SKM-1 (cell line): ENCODE data around the gene PITPNM3.

Experiments used
- DNase-seq: peaks from one replicate; lab custom pipeline; 2025; ENCODE audit not compliant: unreplicated experiment; lab: John Stamatoyannopoulos, UW

Gene PITPNM3

GRCh38 chr17:6526362-6527152 is 29.8 kb downstream of the PITPNM3 start:
- no peak for DNase-seq

DNA sequence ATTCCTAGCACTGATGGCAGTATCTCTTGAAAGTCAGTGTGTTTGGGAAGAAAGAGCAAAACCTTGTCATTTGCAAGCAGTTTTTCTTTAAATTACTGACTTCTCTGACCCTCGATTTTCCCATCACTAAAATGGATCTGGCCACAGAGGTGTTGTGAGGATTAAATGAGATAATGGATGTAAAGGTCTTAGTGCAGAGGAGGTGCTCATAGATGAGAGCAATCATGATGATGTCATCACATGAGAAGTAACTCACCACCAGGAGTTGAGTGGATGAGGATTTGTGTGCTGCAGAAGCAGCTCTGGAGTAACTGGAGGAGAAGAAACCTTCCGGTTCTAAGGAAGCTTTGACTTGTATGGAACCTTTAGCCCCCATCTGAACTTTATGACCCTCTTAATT is 30.6 kb downstream of the PITPNM3 start:
- no peak for DNase-seq

GRCh38 chr17:6525141-6525540 is 31.2 kb downstream of the PITPNM3 start:
- no peak for DNase-seq

- no peak for DNase-seq
These were observed 31.8 kb downstream of the PITPNM3 start for GRCh38 chr17:6524520-6524919.

DNA sequence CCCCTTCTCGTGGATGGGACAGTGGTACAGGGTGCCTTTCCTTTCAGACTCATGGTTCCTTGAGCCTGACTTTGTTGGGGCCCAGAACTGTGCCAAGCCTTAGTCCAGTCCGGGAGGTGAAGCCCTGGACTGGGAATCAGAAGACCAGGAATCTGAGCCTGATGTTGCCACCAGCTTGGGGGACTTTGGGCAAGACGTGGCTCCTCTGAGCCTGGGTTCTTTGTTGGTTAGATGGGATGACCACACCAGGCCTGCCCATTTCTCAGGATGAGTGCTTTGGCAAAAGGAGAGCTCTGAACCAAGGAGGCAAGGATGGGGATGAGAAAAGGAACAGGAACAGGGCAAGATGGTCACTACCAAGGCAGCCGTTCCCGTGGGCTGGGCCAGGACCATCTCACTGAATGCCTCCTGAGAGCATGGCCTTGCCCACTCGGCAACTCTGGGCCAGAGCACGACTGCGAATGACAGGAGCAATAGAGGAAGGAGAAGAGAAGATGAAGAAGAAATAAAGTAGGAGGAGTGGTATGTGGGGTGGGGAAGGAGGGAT is 32.5 kb downstream of the PITPNM3 start:
- DNase-seq: no peak

DNA sequence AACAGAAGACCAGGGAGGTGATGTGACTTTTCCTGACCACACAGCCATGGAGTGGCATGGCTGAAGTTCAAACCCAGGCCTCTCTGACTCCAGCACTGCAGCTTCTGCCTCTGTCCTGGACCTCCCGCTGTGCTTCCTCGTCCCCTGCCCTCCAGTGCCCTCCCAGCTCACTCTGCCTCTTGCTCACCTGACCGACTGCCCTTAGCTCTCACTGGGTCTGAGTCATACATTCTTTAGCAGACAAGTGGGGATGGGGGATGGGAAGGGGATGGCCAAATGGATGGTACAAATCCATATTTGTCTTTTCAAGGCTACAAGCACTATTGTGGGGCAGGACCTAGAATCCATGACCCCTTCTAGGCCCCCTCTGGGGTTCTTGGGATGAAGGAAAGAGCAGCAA is 33.0 kb downstream of the PITPNM3 start:
- DNase-seq: no peak

- no peak for DNase-seq
These were observed 34.8 kb downstream of the PITPNM3 start for GRCh38 chr17:6521586-6521985.

DNA sequence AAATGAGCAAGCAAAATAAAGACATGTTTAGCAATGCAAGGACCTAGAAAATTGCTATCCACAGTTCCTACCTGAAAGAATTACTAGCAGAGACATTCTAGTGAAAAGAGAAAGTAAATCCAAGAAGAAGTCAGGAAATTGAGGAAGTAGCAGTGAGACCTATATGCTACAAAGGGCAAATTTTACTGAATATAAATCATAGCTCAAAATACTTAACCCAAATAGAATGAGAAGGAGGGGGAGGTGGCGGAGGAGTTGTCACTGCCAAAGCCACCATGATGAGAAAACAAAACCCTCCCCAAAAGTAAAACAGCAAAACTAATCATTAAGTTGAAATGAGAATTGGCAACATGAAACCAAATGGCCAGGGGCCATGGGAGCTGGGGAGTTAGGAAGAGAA is 39.3 kb downstream of the PITPNM3 start:
- no peak for DNase-seq

- no peak for DNase-seq
These were observed 42.0 kb downstream of the PITPNM3 start for GRCh38 chr17:6514371-6514770.

DNA sequence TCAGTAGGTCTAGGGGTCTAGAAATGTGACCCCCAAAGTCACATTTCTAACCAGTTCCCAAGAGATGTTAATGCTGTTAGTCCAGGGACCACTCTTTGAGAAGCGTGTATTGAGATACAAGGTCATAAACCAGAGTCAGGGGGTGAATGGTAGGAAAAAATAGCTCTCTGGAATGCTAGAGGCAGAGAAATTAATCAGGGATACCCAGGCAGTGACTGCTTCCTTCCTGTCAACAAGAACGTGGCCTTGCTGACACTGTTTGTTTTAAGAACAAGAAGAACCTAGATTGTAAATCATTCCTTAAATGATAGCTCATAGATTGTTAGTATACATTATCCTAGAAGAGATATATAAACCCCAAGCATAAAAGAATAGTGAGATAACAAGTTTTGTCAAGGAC is 43.8 kb downstream of the PITPNM3 start:
- no peak for DNase-seq

GRCh38 chr17:6510321-6510977 is 45.9 kb downstream of the PITPNM3 start:
- no peak for DNase-seq

- DNase-seq: no peak
These were observed 46.4 kb downstream of the PITPNM3 start for GRCh38 chr17:6509921-6510320.

DNA sequence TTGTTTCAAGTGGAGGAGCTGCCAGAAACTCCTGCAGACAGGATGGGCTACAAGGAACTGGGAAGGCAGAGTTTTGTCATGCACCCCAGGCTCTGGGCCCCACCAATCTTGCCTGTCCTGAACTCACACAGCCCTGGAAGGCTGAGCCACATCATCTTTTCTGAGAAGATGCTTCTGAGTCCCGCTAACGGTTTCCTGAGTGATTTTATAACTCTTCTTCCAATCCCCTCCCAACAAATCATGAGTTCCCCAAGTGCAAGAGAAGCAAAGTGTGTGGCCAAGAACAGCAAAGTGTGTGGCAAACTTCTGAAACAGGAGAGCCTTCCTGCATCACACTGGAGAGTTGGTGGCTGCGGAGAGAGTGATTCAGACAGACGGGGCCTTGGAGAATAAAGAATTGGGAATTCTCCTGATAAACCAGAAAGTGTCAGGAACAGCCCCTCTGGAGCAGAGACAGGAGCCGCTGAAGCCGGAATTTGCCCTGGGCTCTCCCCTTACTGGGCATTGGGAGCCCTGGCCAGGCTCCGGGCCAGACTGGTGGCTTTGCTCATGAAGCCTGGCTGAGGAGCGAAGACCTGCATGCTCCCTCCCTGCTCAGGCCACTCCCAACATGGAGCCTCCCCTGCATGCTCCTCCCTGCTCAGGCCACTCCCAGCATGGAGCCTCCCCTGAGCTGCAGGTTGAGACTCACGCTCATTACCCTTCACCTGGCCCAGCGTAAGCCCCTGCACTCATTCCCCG is 47.2 kb downstream of the PITPNM3 start:
- no peak for DNase-seq

DNA sequence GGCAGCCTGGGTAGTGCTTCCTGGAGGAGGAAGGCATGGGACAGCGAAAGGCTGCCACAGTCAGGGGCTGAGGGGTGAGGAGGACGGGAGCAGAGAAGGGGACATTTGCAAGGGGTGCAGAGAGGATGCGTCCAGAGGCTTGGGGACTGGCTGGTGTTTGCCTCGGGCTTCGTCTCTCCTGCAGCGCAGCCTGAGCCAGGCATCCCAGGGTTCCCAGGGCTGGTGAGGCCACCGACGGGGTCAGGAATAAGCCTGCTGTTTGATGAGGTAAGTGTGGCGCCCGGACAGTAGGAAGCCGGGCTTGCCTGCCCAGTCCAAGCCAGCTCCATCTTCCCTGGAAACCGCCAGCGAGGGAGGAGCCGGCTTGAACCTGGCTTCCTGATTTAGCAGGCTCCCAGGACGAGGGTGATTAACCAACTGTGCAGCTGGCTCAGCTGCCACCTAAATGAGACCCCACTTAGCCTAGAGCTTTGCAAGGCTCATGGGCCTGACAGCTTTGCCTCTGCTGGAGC is 47.8 kb downstream of the PITPNM3 start:
- no peak for DNase-seq

- no peak for DNase-seq
These were observed 48.3 kb downstream of the PITPNM3 start for GRCh38 chr17:6508016-6508415.

GRCh38 chr17:6507535-6507934 is 48.8 kb downstream of the PITPNM3 start:
- DNase-seq: no peak

GRCh38 chr17:6506679-6507231 is 49.6 kb downstream of the PITPNM3 start:
- no peak for DNase-seq

GRCh38 chr17:6505425-6506142 is 50.8 kb downstream of the PITPNM3 start:
- no peak for DNase-seq

- DNase-seq: no peak
These were observed 52.6 kb downstream of the PITPNM3 start for GRCh38 chr17:6503641-6504195.

DNA sequence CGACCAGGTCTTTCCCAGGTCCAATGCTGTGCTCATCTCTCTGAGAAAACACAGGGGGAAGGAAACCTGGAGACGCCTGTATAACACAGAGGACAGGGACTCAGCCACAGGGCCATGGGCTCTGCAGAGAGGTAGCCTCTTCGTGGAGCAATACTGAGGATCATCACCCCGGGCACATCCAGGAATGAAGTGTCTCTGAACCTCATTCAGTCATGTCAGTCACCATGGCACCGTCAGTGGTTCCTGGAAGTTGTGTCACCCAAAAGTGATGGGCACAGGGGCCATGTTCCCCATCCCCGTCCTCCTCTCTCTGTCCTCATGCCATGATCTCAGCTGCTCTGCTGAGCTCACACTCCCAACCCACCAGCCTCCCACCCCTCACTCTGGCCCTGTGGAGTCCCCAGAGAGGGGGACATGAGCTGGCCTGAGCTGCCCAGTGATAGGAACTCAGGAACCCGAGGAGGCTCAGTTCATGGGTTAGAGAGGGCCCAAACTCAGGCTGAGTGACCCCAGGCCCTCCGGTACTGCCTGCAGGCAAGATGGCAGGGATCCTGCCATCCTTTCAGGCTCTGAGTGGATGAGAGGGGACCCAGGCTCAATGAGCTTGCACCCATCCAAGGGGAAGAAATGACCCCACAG is 53.4 kb downstream of the PITPNM3 start:
- no peak for DNase-seq
